ENCODE data around the gene SORBS1. TPM values are rescaled to one million over a fixed set of nuclear protein-coding genes. Genes with fewer than 3 reads are reported as not detected.

Gene SORBS1
- total and polyA plus RNA-seq, 9 of the 15 experiments (the other 6 are each of a cell fraction or from before 2014, with no cell fraction given) = 2.0 to 13.3 (median 6.5) TPM

DNA sequence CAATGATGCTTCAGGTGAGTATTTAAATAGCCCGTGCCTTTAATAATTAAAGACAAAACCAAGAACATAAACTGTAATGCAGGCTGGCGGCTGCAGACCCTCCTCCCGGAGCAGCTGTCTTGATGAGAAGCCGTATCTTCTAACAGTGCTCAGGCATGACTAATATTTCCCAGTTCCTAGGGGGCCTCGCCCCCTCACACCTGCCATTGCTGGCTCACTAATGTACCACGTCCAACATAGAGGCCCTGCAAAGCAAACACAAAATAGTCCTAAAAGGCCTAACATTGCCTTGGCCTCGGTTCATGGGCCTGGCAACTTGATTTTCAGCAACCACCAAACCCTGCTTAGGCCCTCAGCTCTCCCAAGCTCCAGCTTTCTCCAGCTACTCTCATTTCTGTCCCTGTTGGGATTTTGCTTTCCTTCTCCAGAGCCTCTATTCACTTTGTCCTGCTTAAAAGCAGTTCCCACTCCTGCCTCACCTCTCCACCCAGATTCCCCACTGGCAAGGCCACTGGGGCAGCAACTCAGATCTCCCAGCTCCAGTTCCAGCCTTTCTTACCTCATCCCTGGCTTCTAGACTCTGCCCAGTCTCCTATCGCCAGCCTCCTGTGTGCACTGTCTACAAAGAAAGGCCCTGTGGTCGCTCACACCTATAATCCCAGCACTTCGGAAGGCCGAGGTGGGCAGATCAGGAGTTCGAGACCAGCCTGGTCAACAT is 16.2 kb downstream of the SORBS1 start (continued):
- no peak for TF ChIP-seq SUPT5H (IDR thresholded peaks at IDR 0.05)
- TF ChIP-seq, protein P1, sequence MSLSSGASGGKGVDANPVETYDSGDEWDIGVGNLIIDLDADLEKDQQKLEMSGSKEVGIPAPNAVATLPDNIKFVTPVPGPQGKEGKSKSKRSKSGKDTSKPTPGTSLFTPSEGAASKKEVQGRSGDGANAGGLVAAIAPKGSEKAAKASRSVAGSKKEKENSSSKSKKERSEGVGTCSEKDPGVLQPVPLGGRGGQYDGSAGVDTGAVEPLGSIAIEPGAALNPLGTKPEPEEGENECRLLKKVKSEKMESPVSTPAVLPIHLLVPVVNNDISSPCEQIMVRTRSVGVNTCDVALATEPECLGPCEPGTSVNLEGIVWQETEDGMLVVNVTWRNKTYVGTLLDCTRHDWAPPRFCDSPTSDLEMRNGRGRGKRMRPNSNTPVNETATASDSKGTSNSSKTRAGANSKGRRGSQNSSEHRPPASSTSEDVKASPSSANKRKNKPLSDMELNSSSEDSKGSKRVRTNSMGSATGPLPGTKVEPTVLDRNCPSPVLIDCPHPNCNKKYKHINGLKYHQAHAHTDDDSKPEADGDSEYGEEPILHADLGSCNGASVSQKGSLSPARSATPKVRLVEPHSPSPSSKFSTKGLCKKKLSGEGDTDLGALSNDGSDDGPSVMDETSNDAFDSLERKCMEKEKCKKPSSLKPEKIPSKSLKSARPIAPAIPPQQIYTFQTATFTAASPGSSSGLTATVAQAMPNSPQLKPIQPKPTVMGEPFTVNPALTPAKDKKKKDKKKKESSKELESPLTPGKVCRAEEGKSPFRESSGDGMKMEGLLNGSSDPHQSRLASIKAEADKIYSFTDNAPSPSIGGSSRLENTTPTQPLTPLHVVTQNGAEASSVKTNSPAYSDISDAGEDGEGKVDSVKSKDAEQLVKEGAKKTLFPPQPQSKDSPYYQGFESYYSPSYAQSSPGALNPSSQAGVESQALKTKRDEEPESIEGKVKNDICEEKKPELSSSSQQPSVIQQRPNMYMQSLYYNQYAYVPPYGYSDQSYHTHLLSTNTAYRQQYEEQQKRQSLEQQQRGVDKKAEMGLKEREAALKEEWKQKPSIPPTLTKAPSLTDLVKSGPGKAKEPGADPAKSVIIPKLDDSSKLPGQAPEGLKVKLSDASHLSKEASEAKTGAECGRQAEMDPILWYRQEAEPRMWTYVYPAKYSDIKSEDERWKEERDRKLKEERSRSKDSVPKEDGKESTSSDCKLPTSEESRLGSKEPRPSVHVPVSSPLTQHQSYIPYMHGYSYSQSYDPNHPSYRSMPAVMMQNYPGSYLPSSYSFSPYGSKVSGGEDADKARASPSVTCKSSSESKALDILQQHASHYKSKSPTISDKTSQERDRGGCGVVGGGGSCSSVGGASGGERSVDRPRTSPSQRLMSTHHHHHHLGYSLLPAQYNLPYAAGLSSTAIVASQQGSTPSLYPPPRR (CRISPR knock-in tag; IDR thresholded peaks at IDR 0.05; ENCODE audit: borderline replicate concordance) = no peak
- no peak for TF ChIP-seq ZFPM2 (CRISPR knock-in tag; IDR thresholded peaks at IDR 0.05)
- TF ChIP-seq HOXB6 (CRISPR knock-in tag; IDR thresholded peaks at IDR 0.05; ENCODE audit: borderline replicate concordance) = no peak
- TF ChIP-seq EHMT2 (IDR thresholded peaks at IDR 0.05) = no peak
- TF ChIP-seq MAZ (CRISPR knock-in tag; conservative IDR thresholded peaks at IDR 0.05 in 1 of 2, IDR thresholded peaks at IDR 0.05 in 1 of 2) = no peak
- TF ChIP-seq HNRNPLL (IDR thresholded peaks at IDR 0.05; ENCODE audit: low read depth, low read length, poor library complexity, severe bottlenecking) = no peak
- no peak for TF ChIP-seq ZKSCAN1 (IDR thresholded peaks at IDR 0.05; ENCODE audit: low read depth, low read length)
- no peak for TF ChIP-seq POLR3A (IDR thresholded peaks at IDR 0.05; ENCODE audit: borderline replicate concordance, extremely low read depth, insufficient read depth, insufficient read length)
- no peak for TF ChIP-seq ZNF699 (CRISPR knock-in tag; IDR thresholded peaks at IDR 0.05; ENCODE audit: insufficient replicate concordance)
- no peak for TF ChIP-seq HDAC2 (IDR thresholded peaks at IDR 0.05)
- no peak for TF ChIP-seq ZNF589 (CRISPR knock-in tag; IDR thresholded peaks at IDR 0.05; ENCODE audit: low read depth)
- no peak for TF ChIP-seq PBX2 (CRISPR knock-in tag; IDR thresholded peaks at IDR 0.05; ENCODE audit: low read depth)
- no peak for TF ChIP-seq PBX2 (tag; conservative IDR thresholded peaks at IDR 0.05; ENCODE audit: low read depth)
- no peak for TF ChIP-seq ZNF655 (CRISPR knock-in tag; IDR thresholded peaks at IDR 0.05)
- no peak for TF ChIP-seq MYNN (IDR thresholded peaks at IDR 0.05)
- TF ChIP-seq MYNN (CRISPR knock-in tag; IDR thresholded peaks at IDR 0.05) = no peak
- TF ChIP-seq ZFX (CRISPR knock-in tag; IDR thresholded peaks at IDR 0.05) = peak; percentile 40; the same call in 1 of the 2 replicates
- TF ChIP-seq ZNF507 (tag; conservative IDR thresholded peaks at IDR 0.05) = no peak
- no peak for TF ChIP-seq SPI1 (IDR thresholded peaks at IDR 0.05; ENCODE audit: borderline replicate concordance, low read depth, low read length)
- peak; percentile 56 for TF ChIP-seq CBFA2T3 (IDR thresholded peaks at IDR 0.05)
- no peak for TF ChIP-seq ZNF133 (CRISPR knock-in tag; IDR thresholded peaks at IDR 0.05)
